Epithelial cell of prostate (primary cell): ENCODE results near the gene OPCML.

Experiments
- DNase-seq: peaks from one replicate; pipeline ENCODE4 v3.0.0-alpha.2; 2011; ENCODE audit warnings: low read depth, low spot score
- H3K27ac ChIP-seq: fragments of 450-650 bp; 2 replicates; pipeline ENCODE4 v1.5.1; 2017; ENCODE audit warnings: mild to moderate bottlenecking

Gene OPCML

DNA sequence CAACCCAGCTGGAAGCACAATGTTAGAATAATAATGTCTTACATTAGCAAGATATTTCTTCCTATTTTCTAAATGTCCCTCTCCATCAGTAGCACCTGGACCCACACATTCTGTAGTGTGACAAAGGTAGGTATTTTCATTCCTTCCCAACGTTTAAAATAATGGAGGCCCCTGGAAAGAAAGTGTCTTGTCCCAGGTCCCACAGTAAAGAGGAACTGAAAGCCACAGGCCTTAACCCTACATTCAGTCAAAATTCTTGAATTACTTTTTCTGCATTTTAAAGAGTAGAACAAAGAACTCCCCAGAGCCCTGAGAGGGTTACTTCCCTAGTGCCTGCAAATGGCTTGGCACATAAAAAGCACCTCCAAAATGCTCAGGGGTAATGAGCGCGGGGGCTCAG is 26.3 kb downstream of the OPCML start:
- H3K27ac ChIP-seq: no peak overlapping the region
- DNase-seq: no peak

DNA sequence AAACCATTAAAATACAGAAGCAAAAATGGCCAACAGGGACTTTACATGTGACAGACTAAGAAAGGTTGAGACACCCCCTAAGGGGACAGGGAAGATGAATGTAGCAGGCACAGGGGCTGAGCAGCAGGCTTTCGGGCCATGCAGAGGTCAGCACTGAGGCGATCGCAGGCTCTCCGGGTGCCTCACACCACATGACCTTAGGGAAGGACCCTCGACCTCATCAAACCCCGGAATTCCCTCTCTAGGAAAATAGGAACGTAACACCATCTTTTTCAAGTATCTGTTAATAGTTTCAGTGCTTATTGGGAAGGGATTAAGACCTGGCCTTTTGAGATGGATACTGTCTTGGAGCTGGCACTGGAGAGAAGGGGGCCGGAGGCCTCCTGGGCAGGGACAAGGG is 27.4 kb downstream of the OPCML start:
- DNase-seq: no peak
- no peak overlapping the region for H3K27ac ChIP-seq

DNA sequence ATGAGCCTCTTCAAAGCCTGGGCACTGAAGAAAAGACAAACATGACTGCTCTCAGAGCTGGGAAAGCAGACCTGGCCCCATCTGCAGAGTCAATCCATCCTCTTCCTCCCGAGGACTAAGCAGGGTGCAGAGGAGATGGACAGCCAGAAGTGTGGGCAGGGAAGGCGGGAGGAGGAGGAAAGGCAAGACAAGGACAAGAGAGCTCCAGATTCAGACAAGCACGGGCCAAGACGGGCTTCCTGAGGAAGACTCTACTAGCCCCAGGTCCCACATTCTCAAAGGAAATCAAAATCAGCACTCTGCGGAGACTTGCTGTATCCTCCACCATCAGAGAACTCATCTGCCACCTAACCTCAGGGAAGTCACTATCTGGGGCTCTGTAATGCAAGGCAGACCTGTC is 28.5 kb downstream of the OPCML start:
- no peak for DNase-seq
- no peak overlapping the region for H3K27ac ChIP-seq

DNA sequence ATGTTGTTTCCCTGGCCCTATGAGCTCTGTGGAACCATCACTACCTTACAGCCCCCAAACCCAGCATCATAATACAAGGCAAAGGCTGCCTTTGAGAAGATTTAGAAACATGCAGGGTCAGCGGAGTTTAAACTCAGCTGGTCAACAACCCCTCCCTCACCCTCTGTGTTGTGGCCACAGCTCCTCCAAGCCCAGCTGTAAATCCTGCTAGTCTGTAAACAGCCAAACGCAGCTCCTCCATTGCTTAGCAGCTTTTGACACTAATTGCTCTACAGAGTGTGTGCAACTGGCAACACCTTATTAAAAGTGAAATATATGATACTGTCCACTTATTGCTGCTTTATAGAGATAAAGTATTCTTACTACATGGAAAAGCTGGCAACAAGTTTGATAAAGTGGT is 29.1 kb downstream of the OPCML start:
- DNase-seq: no peak
- no peak overlapping the region for H3K27ac ChIP-seq

DNA sequence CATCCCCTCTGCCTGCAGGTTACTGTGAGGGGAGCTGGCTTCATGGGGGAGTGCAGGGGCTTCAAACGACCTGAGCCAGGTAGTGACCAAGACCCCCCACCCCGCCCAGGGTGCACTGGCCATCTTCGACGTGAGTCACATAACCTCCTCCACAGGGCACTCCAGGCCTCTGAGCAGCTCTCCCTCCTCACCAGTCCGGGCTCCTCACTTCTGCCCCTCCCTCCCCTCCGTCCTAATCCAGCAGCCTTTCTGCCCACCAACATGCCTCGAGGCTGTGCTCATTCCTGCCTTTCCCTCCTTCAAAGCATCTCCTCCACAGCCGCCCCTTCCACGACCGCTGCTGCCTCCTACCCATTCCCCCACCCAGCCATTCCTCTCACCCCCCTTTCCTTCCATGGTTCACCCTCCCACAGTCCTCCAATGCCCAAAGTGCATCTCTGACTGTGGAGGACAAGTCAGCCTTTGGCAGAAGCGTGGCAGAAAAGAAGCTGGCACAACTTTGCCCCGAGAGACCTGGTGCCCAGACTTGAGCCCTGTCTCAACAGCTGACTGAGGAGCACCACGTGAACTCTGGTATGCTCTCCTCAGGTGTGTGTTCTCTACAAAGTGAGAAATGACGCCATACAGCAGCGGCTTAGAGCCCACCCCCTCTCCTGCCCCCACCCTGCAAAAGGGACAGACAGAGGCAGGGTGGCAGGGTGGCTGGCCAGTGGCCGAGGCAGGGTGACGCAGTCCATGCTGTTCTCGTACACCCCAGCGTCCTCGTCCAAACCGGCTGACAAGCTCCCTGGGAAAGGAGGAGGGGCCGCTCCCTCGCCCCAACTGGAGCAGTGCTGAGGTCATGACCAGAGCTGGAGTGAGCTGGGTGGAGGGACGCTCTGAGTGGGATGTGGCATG is 30.4 kb downstream of the OPCML start:
- H3K27ac ChIP-seq: no peak overlapping the region
- no peak for DNase-seq

DNA sequence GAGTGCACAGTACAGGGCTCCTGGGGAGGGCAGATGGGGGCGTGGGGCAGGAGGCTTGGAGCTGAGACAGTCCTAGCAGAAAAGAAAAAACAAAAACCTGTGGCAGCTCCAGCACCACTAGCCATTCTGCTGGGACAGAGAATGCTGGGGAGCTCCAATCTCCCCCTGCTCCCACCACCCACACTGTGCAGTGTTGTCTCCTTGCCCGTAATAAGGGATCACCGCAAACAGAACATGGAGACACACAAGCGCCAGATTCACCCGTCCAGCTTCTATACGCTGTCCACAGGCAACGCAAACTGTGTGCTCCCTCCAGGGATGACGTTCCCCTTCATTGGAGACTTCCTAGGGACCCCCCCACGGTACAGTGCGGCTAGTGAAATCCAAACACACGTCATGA is 31.4 kb downstream of the OPCML start:
- no peak overlapping the region for H3K27ac ChIP-seq
- DNase-seq: no peak

DNA sequence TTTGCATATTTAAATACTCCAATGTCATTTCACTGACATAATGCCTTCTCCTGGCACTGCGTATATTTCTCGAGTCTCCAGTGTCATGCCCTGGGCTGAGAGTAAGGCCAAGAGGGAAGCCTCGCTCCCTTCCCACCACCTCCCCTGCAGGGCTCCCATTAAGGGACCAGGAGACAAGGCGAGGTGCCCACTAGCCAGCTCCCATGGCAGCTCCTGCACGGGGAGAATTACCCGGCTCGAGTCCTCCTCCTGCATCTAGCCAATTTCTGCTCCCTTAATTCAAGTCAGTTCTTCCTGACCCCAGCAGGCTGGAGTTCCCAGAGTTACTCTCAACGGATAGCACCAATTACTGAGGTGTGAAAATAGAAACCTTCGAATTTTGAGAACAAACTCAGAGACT is 31.9 kb downstream of the OPCML start:
- no peak overlapping the region for H3K27ac ChIP-seq
- DNase-seq: no peak

DNA sequence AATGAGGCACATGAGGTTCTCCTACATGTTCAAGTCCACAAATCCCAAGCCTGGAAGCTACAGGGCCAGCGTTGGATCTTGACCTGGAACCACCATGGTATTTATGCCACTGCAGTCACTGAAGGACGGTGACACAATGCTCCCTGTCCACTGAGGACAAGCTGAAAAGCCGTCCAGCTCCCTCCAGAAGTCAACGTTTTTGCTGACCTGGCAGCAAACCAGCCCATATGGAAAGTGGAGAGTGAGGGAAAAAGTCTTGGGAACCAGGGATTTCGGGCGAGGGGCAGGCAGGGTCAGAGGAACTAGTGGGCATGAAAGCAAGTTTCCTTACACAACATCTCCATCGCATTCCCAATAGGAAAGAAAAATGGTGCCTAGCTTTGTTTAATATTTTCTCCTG is 33.3 kb downstream of the OPCML start:
- DNase-seq: no peak
- no peak overlapping the region for H3K27ac ChIP-seq

DNA sequence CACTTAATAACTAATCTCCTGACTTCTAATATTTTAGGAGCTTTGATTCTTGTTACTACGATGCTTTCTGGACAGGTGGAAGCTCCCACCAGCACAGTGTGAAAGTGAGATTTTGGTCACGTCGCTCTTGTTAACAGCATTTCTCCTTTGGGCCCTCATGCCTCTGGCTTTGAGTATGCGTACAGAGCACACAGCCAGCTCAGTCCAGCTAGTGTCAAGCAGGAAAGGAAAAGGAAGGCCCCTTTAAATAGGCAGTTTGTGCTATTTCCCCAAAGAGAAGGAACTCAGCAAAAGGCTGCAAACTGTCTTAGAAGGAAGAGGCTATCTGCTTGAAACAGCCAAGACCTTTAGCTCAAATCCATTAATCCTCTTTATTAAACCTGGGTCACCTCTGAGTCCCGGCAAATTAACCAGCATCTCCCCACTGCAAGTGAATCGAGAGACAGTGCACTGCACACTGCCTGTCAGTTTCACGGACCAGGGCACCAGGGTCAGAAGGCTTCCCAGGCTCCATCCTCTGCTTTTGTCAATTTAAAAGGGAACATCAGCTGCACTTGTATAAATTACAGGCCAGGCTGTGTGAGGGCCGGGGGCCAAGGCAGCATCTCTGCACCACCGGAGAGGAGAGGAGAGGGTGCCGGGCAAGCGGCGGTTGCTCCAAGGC is 34.7 kb downstream of the OPCML start:
- no peak for DNase-seq
- no peak overlapping the region for H3K27ac ChIP-seq

DNA sequence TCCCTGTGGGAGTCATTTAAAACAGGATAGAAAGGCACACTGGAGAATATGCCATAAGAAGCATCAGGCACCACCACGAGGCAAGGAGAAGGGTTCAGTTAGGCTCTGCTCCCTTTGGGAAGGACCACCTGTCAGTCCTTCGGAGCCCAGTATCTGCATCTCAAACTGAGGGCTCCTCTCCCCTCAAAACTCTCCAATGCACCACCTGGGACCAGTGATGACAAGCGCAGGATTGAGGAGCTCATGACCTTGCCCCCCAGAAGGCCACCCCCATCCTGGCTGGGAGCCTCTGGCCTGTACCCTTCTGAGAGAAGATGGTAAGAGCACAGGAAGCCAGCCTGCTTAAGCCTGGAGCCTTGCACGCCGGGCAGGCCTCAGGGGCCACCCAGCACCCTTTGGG is 39.4 kb downstream of the OPCML start:
- no peak overlapping the region for H3K27ac ChIP-seq
- DNase-seq: no peak

DNA sequence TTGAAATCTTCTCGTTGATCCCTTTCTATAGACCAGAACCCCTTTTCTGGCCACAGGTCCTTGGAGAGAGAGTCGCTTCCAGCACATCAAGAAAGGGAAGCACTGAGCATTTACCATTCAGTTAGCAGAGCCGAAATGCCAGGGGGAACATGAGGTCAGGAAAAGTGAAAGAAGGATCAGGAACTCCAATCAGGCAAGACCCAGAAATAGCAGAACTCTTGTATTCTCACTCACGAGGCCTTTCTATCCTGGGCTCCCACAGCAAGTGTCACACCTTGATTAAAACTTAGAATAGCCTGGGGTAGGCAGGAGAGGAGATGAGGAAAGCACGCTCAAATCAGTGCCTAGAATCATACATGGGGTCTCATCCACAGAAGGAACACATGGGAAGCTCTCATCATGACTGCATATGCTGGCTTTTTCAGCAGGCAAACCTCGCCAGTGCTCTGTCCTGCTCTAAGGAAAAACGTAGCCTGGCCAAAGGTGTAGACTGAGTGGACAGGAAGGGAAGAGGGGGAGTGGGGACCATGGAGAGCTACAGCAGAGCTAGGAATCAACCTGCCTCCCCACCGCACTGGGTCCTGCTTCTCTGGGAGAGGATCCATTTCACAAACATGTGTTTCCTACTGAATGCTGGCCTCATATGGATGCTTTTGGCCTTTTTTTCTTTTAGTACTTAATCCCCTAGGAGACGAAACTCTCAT is 40.5 kb downstream of the OPCML start:
- no peak for DNase-seq
- H3K27ac ChIP-seq: no peak overlapping the region

DNA sequence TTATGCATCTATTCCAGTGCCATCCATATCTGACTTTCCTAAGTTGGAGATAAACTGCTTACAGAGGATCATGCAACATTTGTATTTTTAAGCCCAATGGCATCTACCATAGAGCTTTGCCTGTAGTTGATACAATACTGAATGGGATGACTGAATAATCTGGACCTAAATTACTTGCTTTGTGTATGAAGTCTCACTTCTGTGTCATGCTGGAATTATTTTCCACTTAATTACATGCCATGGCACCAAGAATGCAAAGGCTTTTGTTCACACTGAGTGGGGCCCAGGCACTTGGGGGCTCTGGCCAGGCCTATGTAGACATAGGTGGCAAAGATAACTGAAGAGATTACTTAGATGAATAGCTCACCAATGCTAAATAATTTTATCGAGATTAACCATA is 51.6 kb downstream of the OPCML start:
- H3K27ac ChIP-seq: no peak overlapping the region
- DNase-seq: no peak

DNA sequence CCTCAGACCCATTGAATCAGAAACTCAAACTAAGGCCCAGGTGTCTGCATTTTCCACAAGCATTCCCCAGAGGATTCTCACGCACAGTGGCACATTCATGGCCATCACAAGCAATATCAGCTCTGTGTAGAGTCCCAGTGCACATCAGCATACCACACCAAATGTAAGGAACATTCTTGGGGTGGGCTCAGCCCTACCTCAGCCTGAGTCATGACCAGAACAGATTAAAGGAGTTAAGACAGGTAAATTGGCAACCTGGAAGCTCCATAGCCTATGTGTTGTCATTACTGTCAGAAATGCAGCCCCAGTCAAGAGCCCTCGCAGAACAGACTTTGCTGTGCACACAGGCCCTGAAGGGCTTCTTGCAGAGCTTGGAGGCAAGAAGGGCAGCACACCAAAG is 53.1 kb downstream of the OPCML start:
- no peak for DNase-seq
- no peak overlapping the region for H3K27ac ChIP-seq

DNA sequence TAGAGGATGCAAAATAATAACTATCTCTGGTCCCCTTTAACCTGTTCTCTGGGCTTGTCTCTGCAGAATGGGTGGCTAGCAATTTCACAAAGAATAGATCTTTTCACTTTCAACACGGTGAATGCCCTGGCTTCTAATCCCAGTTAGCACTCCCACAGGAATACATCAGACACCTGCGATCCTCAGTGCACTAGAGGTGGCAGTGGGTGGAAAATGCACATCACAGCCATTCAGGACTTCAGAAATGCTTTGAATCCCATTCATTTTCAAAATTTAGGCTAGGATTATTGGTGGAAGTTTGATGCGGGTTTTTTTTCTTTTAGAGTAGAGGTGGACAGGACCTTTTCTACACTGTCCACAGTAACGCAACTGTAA is 55.1 kb downstream of the OPCML start:
- H3K27ac ChIP-seq: no peak overlapping the region

DNA sequence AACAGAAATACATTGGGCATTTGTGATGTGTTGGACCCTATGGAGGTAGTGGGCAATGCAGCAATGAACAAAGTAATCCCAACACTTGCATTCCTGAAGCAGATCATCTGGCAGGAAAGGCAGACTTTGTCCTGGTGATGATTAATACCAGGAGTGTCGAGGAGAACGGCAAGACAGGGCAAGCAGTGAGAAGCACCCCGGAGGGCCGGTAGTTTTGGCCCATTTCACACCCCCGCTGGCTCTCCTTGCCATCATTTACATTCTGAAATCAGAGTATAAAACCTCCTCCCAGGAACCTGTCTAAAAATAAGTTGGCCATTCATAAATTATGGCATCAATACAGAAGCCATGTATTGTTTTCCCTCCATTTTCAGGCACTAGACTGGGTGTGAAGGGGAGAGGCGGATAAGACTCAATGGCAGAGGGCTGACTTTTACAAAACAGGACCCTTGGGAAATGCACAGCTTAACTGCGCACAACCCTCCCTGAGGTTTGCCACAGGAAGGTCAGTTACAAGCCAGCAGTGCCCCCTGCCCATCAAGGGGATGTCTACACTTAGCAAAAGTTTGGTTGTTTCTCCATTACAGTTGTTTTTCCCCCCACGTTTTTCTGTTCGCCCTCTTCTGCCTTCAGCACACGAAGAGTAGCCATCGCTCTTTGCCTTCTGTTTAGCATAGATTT is 55.6 kb downstream of the OPCML start:
- no peak overlapping the region for H3K27ac ChIP-seq
- DNase-seq: no peak

More for the DNA sequence above, 55.1 kb downstream of the OPCML start:
- no peak for DNase-seq

DNA sequence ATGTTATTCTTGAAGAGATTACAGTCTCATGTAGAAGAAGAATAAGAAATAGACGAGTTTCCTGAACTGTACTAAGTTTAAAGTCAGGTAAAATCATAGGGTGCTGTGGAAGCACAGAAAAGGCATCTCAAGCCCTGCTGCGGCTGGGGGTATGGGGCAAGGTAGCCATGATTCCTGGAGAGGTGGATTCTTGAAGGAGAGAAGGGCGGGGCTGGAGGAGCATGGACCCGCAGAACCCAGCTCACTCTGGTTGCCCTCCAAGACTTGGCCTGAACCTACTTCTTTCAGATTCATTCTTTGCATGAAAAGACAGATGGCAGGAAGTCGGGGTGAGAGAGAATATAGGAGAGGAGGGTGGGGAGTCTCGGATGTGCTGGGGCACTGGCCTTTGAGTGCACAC is 57.8 kb downstream of the OPCML start:
- DNase-seq: no peak
- no peak overlapping the region for H3K27ac ChIP-seq

DNA sequence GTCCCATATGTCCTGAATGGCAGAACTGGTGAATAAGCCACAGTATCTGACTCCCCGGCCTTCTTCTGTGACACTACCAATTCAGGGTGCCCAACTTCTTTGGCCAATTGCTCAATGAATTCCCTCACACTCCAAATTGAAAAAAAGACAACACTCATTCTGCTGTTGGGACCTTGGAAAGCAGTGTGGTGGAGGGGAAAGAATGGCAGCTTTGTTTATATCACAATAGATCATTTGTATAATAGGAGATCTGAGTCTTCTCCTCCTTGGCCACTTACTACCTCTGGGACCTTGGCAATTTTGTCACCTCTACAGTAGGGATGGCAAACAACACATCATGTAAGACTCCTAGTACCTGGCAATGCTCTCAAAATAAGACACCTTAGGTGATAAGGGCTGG is 64.6 kb downstream of the OPCML start:
- no peak overlapping the region for H3K27ac ChIP-seq
- no peak for DNase-seq

DNA sequence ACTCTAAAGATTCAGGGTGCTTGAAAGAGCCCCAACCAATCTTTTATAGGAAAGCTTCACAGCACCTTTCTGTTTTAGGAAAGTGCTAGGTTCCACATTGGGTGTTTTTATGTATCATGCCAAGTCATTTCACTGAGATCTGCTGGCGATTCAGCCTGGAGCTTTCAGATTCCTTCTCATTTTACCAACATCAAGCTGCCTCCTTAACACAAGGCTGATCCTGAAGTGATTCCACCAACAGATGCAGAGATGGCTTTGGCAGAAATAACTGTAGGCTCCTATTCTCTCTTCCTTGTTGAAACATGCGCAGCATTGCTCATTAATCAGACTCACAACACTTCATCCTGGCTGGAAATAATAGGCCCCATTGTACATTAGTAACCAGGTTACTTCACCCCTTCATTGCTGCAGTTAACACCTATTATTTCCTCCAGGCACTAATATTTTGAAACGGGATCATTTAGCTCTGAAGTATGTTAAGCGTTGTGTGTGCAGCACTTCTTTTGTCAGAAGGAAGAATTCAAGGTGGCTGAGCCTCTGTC is 89.0 kb downstream of the OPCML start:
- no peak for DNase-seq
- no peak overlapping the region for H3K27ac ChIP-seq

DNA sequence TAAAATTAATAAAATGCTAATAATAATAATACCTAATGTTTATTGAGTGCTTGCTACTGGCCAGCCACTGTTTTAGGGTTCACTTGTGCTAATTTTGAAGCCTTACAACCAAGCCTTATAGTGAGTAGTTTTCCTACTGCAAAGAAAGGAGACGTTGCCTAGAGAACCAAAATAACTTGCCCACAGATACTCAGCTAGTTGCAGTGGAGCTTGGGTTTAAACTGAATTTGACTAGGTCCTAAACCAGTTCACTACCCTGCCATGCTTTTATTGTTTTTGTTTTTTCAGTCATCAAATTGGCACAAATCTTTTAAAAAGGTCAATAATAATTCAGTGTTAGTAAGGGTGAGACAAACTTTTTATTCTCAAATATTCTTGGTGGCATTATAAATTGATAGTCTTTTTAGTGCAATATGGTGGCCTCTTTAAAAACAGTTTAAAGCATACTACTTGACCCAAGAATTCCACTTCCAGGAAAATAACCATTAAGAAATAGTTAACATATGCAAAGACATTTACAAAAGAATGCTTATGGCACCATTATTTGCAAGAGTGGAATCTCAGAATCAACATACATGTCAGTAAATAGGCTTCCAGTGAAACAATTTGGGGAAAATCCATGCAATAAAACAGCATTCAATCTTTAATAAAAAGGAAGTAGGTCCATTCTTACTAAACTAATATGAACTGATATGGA is 90.2 kb downstream of the OPCML start:
- no peak for DNase-seq
- H3K27ac ChIP-seq: no peak overlapping the region

DNA sequence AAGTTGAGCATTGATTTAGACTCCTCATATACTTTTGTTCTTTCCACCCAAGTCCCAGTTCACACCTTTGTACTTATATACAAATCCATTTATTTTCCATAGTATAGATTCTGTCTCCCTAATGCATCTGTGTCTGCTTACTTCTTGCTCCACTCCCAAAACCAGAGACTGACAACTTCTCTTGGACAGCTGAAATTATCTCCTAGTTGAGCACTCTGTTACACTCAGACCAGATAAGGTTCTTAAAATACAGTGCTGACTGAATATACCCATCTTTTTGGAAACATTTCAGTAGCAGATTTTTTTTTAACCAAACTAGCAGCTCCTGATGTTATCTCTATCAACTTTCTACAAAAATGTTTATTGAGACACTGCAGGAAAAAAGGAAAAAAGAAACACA is 106.3 kb downstream of the OPCML start:
- DNase-seq: no peak

More for the DNA sequence above, 106.3 kb downstream of the OPCML start:
- no peak overlapping the region for H3K27ac ChIP-seq
